Dermis microvascular lymphatic vessel endothelial cell (primary cell): ENCODE data around the gene SIRT7. TPM values are rescaled to one million over a fixed set of nuclear protein-coding genes. Genes with fewer than 3 reads are reported as not detected.
"Not testable (repeated sequence)": the region's sequence is repeated elsewhere in the genome, so short reads cannot be mapped to it uniquely, and the experiment has no call there.

Source experiments
- DNase-seq, 2 donors: peaks; one replicate each; pipeline versions ENCODE4 v3.0.0 to v3.0.0-alpha.2; 2010; ENCODE audit warnings: low read depth in 2 of 2
- total RNA-seq: library from RNA; depleted of rRNA; stranded (reverse); fragments of >200 nt; gene quantifications from 2 replicates; pipeline ENCODE4 v1.2.1, GENCODE V29; 2014

The SIRT7 gene
- total RNA-seq, 1 donor from 2014 or later: 12.3 TPM

DNA sequence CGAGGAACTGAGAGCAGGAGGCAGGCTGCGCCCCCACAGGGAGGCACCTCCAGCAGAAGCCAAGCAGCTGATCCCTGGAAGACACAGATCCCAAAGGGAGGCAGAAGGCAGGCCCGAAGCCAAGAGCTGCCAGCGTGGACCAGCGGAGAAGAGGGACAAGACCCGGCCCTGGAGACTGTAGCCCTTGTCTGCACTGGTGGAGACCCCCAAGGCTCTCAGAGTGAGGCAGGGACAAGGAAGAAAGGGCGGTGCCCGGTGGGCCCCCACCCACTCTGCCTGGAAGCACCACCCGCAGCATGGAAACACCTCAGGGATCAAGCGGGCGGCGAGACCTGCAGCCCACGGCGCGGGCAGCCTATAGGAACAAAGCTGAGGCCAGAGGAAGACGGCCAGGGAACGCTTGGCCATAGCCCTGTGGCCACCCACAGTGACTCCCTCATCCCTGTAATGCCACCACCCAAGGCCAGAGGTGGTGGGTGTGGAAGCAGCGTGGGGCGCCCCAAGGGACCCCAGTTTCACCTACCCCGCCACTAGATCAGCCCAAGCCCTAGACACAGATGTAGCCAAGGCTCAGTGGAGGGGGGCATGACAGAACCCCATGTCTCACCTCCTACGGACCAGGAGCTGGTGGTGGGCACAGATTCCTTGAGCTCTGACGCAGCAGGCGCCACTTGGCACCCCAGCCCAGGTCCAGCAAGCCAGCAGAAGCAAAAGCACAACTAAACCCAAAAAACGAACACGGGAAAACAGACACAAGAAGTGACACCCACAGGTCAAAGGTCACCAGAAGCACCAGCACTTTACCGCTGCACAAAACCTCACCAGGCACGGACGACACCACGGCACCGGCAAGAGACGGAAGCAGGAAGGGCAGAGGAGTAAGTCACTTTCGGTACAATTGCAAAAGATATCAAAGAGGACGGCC lies 2.9 kb upstream of the SIRT7 start:
- DNase-seq: no peak

DNA sequence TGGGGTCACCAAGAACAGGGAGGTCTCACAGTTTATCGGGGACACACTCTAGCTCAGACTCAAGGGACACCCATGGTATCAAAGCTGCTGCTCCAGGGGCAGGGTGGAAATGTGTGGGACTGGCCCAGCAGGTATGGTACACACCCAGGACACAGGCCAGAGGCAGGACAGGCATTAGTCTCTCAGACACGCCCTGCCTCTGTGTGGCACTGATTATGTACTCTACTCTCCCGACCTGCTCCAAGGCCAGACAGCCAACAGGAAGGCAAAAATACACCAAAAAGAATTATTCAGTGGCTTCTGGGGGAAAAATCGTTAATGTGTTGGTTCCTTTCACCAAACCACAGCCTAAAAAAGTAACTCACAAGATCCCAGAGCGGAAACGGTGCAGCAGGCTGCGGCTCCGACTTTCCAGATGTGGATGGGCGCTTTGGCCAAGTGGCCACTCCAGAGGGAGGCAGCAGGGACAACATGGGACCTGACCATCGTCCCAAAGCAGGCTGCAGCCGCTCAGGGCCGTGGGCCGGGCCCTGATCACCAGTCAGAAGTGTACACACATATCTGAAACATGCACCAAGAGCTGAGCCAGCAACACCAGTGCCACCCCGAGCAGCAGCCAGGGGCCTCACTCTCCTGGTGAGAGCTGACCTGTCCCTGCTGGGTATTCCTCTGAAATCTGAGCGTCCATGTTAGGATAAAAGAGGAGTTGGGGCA lies 1.0 kb upstream of the SIRT7 start:
- no peak for DNase-seq

- DNase-seq: not testable (repeated sequence)
These were observed 325 bp upstream of the SIRT7 start for GRCh38 chr17:81918333-81918669.

GRCh38 chr17:81916234-81917001 lies 1.6 kb downstream of the SIRT7 start:
- DNase-seq: no peak

DNA sequence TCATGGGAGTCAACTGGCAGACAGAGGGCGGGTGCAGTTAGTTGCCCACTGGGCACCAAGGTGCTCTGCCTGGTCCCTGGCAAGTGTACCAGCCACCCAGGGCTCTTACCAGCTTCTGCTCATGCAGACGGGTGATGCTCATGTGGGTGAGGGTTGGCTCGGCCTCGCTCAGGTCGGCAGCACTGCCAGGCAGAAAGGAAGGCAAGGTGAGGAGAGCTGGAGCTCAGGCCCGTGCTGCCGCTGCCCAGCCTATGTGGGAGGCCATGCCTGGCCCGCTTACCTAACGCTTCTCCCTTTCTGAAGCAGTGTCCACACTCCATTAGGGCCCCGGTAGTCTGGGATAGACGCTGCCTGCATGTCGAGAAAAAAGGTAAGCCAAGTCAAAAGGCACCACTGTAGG lies 2.6 kb downstream of the SIRT7 start:
- DNase-seq: no peak

DNA sequence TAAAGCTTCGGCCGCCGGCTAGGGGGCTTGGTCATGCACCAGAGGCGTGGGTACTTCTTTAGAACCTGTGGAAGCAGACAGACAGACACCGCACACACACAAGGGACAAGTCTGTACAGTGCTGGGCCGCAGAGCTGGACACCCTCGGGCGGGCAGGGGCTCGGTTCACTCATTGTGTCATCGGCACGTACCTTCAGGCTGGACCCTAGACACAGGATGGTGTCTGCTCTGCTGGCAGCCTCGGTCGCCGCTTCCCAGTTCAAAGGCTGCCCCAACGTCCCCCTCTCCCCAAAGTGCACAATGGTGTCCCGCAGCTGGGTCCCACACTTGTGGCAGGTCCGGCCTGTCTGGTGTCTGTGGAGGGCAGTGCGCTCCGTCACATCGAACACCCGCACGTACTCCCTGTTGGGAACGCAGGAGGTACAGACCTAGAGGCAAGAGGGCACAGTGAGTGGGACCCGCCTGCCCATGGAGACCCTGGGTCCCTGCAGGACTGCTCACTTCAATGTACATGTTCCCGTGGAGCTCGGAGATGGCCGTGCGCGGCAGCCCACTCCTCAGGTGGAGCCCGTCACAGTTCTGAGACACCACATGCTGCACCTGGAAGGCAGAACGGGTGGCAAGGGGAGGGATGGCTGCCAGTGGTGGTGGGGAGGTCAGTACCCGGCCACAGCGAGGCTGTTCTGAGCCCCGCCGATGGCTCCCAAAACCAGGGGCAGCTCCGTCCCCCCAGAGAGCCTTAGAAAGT lies 3.7 kb downstream of the SIRT7 start:
- DNase-seq: no peak

DNA sequence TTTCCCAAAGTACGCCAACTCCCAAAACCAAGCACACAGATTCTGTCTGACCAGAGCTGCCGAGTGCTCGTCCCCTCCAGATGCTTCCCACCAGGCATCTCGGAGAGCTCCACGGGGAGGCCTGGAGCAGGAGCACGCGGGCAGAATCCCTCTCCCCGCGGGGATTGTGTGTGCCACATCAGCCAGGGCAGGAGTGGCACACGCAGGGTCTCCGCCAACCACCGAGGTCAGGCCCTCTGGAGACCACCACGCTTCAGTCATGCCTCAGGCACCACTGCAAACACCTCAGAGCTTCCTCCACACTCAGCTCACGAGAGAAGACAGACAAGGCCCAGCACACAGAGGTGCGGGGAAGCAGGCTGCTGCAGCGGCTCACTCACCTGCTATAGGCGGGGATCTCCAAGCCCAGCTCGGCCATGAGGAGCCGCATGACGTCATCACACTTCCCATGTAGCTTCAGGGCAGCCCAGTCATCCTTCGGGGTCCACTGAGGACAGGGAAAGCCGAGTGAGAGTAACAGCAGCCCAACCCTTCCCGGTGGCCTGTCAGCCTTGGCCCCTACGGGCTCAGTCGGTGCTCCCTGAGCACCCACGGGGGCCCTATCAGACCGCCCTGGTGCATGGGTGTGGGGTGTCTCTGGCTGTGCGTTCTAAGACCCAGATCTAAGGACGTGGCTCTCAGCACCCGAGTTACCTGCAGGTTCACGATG lies 4.4 kb downstream of the SIRT7 start:
- DNase-seq: no peak

- DNase-seq: no peak
These were observed 5.3 kb downstream of the SIRT7 start for GRCh38 chr17:81912441-81913309.

- DNase-seq: no peak
These were observed 6.0 kb downstream of the SIRT7 start for GRCh38 chr17:81911969-81912368.

DNA sequence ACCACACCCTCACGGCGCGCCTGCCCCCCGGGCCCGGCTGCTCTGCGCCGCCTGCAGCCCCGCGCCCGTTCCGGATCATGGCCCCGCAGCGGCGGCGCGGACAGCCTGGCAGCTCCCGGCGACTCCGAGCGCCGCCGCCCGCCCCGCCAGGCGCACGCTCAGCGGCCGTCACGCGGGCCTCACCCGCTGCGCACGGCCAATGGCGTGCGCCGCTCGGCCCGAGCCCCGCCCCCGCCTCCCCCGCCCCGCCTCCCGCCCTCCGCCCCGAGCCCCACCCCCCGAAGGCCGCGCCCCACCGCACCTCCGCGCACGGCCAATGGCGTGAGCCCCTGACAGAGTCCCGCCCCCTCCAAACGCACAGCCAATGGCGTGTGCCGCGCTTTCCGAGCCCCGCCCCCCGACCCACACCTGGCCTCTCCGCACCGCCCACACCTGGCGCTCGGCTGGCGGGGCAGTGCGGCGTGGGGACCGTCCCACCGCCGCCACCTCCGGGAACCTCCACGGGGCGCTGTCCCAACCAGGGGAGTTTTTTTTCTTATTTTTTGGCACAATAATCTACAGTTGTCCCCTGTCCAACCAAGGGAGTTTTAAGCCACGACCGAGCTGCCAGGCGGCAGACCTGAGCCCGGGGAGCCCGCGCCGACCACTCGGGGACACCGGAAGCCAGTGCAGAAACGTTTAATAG lies 6.6 kb downstream of the SIRT7 start, which contains the start of gene PCYT2:
Gene PCYT2, minus strand, starts transcription at position 123 of the 685 bp plus-strand sequence. Its CDS starts 44 bp downstream, at position 79.
- DNase-seq: peak; percentile 76 to 87

DNA sequence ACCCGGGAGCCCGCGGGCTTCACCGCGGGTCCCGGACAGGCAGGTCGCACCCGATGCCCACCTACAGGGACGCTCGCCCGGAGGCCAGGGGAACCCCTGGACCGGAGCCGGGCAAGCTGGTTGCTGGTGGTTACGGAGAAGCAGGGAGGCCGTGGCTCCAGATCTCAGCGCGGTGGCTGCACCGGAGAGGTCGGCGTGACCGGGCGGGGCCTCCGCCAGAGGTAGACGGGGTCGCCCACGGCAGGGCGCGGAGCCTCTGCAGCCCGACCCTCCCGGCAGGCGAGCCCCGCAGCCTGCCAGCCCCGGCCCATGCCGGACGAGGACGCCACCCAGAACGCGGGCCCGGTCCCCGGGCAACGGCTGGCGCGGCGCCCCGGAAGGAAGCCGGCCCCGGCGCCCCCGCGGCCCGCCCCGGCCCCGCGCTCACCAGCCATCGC lies 7.1 kb downstream of the SIRT7 start:
- DNase-seq: peak in 1 of 2 donors; percentile 31

DNA sequence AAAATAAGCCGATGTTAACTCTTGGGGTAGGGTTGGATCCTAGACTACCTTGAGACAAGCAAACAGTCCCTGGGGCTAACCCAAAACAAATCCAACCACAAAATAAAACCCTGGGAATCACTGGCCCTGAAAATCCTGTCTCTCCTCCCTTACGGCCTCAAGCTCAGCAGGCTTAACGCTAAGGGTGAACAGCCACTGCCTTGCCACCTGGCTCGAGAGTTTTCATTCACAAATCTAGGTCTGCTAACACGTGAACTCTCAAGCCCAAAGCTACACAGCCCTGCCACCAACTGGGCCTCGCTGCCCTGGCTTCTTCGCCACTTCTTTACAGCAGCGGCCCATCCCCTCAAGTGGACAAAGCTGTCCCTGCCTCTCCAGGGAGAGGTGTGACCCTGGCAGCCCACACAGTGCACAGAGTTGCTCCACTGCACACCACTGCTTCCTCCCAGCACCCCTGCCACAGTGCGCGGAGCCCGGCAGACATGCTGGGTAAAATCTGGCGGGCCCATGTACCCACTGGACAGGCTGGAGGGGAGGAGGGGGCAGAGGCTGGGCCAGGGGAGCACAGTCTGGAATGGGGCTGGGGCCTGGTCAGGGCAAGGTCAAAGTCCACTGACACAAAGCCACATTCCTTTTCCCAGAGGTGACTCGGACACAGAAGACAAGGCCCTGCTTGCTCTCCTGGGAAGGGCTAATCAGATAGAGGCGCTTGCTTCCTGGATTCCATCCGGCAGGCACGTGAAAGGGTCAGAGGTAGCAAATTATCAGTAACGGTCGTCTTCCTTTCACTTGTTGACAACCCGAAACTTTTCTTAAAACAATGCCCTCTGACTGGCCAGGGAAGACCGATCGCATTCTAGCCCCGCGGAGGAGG lies 7.8 kb downstream of the SIRT7 start:
- DNase-seq: peak in 1 of 2 donors; percentile 33

DNA sequence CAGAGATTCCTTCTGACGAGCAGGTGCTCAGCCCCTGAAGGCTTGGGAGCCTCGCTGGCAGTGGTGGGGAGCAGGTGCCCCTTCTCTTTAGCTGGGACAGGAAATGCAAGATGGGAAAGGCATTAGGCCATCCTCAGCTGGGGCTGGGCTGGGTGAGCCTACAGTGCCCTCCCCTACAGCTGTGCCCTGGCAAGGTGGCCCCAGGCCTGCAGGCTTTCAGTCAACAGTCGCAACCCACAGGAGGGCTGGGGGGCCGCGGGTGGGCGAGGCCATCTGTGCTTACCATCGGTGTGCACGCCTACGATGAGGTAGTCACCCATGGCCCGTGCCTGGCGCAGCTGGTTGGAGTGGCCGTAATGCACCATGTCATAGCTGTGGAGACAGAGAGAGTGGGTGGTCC lies 8.7 kb downstream of the SIRT7 start:
- DNase-seq: no peak

- DNase-seq: no peak
These were observed 9.2 kb downstream of the SIRT7 start for GRCh38 chr17:81908793-81909192.

- DNase-seq: no peak
These were observed 10.5 kb downstream of the SIRT7 start for GRCh38 chr17:81907219-81908145.

DNA sequence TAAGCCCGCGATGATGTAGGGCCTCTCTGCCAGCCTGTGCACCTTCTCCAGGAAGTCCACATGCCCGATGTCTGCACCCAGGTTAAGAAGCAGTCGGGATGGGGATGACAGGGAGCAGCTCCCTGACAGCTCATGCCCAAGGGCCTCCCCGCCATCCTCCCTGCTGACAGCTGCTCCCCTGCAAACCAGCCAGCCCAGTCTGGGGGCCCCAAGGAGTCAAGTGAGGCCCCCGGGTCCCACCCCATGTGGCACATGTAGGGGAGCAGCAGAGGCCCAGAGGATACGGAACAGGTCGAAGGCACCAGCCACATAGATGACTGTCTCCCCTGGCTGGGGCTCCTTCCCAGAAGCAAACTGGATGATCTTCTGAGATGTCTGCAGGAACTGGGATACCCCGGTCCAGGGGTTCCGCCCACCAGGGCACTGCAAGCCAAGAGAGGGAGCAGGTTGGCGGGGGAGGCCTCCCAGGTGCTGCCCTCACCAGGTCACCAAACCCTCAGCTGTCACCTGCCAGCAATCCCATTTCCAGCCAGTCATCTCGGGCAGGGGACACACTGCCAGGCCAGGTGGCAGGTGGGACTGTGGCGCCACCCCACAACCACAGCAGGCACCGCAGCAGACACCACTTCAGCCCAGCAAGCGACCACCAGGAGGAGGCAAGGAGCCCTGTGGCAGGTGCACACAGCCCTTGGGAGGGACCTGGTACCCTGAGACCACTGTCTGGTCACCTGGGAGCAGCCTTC lies 11.3 kb downstream of the SIRT7 start:
- no peak for DNase-seq
